Breast epithelium (tissue), 3 donors: ENCODE data around the gene TPTE.
"Not testable (repeated sequence)": the region's sequence is repeated elsewhere in the genome, so short reads cannot be mapped to it uniquely, and the experiment has no call there.

ENCODE experiments used
- POLR2A ChIP-seq: fragments of 450-650 bp; IDR thresholded peaks from one replicate; pipeline ENCODE4 v1.6.1; 2016; ENCODE audit warnings: antibody characterized with exemption, mild to moderate bottlenecking, moderate library complexity
- TF ChIP-seq, protein P1 (sequence below), 3 donors: fragments of 450-650 bp; IDR thresholded peaks; one replicate each; pipeline ENCODE4 v1.5.1; 2016 to 2017; ENCODE audit warnings: antibody characterized with exemption in 3 of 3, mild to moderate bottlenecking in 3 of 3, moderate library complexity in 3 of 3

DNA sequence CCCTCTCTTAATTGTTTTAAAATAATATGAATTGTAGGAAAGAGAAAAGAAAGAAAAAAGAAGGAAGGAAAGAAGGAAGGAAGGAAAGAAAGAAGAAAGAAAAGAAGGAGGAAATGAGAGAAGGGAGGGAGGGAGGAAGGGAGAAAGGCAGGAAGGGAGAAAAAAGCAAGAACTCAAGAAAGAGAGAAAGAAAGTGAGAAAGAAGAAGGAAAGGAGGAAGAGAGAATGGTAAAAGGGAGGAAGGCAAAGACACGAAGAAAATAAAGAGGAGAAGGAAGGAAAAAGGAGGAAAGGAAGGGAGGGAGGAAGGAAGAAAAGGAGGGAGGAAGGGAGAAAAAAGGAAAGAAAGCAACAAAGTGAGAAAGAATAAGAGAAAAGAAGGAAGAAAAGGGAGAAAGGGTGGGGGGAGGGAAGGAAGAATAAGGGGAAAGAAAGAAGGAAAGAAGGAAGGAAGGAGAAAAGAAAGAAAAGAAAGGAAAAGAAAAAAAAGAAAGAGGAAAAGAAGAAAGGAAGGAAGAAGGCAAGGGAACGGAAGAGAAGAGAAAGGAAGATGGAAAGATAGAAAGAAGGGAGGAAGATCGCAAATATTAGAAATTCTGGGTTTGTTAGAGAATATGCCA, 95.9 kb downstream of the TPTE start:
- TF ChIP-seq POLR2A = not testable (repeated sequence)
- TF ChIP-seq, protein P1, sequence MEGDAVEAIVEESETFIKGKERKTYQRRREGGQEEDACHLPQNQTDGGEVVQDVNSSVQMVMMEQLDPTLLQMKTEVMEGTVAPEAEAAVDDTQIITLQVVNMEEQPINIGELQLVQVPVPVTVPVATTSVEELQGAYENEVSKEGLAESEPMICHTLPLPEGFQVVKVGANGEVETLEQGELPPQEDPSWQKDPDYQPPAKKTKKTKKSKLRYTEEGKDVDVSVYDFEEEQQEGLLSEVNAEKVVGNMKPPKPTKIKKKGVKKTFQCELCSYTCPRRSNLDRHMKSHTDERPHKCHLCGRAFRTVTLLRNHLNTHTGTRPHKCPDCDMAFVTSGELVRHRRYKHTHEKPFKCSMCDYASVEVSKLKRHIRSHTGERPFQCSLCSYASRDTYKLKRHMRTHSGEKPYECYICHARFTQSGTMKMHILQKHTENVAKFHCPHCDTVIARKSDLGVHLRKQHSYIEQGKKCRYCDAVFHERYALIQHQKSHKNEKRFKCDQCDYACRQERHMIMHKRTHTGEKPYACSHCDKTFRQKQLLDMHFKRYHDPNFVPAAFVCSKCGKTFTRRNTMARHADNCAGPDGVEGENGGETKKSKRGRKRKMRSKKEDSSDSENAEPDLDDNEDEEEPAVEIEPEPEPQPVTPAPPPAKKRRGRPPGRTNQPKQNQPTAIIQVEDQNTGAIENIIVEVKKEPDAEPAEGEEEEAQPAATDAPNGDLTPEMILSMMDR (IDR thresholded peaks at IDR 0.05) = not testable (repeated sequence)
